Liver (tissue), 3 donors: ENCODE data around the gene SNX9.

ENCODE experiments used
- ATF3 ChIP-seq: IDR thresholded peaks from 2 replicates; pipeline ENCODE4 v1.6.1; 2016; ENCODE audit warnings: antibody characterized with exemption
- CTCF ChIP-seq: fragments of 150-350 bp; IDR thresholded peaks from 2 replicates; pipeline ENCODE4 v1.5.1; 2017; ENCODE audit warnings: improper control_type of control experiment, low read depth, low read length; ENCODE audit not compliant: missing input control
- FOXA1 ChIP-seq: IDR thresholded peaks from 2 replicates; pipeline ENCODE4 v1.6.1; 2016; ENCODE audit warnings: antibody characterized with exemption
- FOXA2 ChIP-seq: IDR thresholded peaks from 2 replicates; pipeline ENCODE4 v1.6.1; 2016; ENCODE audit warnings: antibody characterized with exemption
- GABPA ChIP-seq, 2 donors: IDR thresholded peaks in 1 of 2; conservative IDR thresholded peaks in 1 of 2; 2 replicates each; pipeline ENCODE4 v1.6.1; 2016; ENCODE audit warnings: antibody characterized with exemption in 2 of 2, mild to moderate bottlenecking in 1 of 2, moderate library complexity in 1 of 2
- HNF4A ChIP-seq, 2 donors: conservative IDR thresholded peaks; 2 replicates each; pipeline ENCODE4 v1.6.1; 2016; ENCODE audit warnings: antibody characterized with exemption in 2 of 2, mild to moderate bottlenecking in 2 of 2
- MAX ChIP-seq: IDR thresholded peaks from 2 replicates; pipeline ENCODE4 v1.6.1; 2016; ENCODE audit warnings: antibody characterized with exemption
- RAD21 ChIP-seq, 2 donors: IDR thresholded peaks; 2 replicates each; pipeline ENCODE4 v1.6.1; 2016; ENCODE audit warnings: antibody characterized with exemption in 2 of 2, mild to moderate bottlenecking in 2 of 2
- REST ChIP-seq: IDR thresholded peaks from 2 replicates; pipeline ENCODE4 v1.6.1; 2016; ENCODE audit warnings: antibody characterized with exemption, mild to moderate bottlenecking
- SP1 ChIP-seq: IDR thresholded peaks from 2 replicates; pipeline ENCODE4 v1.6.1; 2018; ENCODE audit warnings: antibody characterized with exemption, mild to moderate bottlenecking
- TAF1 ChIP-seq: conservative IDR thresholded peaks from 2 replicates; pipeline ENCODE4 v1.6.1; 2016; ENCODE audit warnings: antibody characterized with exemption, mild to moderate bottlenecking
- ZBTB33 ChIP-seq: IDR thresholded peaks from 2 replicates; pipeline ENCODE4 v1.6.1; 2016; ENCODE audit warnings: antibody characterized with exemption
- donor health status: healthy.
- donor health status: healthy.

- no peak for TF ChIP-seq CTCF
- TF ChIP-seq REST = no peak
- no peak for TF ChIP-seq MAX
- no peak for TF ChIP-seq SP1
- no peak for TF ChIP-seq FOXA2
- TF ChIP-seq GABPA (IDR thresholded peaks at IDR 0.05 in 1 of 2, conservative IDR thresholded peaks at IDR 0.05 in 1 of 2) = no peak
- TF ChIP-seq FOXA1 = no peak
- TF ChIP-seq HNF4A (conservative IDR thresholded peaks at IDR 0.05) = no peak
- TF ChIP-seq TAF1 = no peak
- TF ChIP-seq RAD21 (IDR thresholded peaks at IDR 0.05) = no peak
- TF ChIP-seq ZBTB33 = no peak
- TF ChIP-seq ATF3 = no peak
Observed at GRCh38 chr6:157880534-157880933, 57.5 kb downstream of the SNX9 start.
